GM23338 (cell line): Measurements from ENCODE around the gene RBM19.

Experiments
- CREB1 ChIP-seq: fragments of 250-450 bp; sonication (Bioruptor Pico); IDR thresholded peaks from 2 replicates; pipeline ENCODE4 v1.5.0; 2020; ENCODE audit warnings: low read depth, mild to moderate bottlenecking, moderate library complexity
- EZH2 ChIP-seq: fragments of 200-600 bp; sonication (generic); IDR thresholded peaks from one replicate; pipeline ENCODE4 v1.8.0; 2017; ENCODE audit warnings: antibody characterized with exemption, mild to moderate bottlenecking, low read depth; ENCODE audit not compliant: unreplicated experiment
- EZH2phosphoT487 ChIP-seq: fragments of 200-600 bp; sonication (generic); IDR thresholded peaks from one replicate; pipeline ENCODE4 v1.8.1; 2018; ENCODE audit warnings: antibody characterized with exemption; ENCODE audit not compliant: unreplicated experiment
- JUNB ChIP-seq: IDR thresholded peaks from one replicate; pipeline ENCODE4 v1.6.1; 2016; ENCODE audit warnings: antibody characterized with exemption; ENCODE audit not compliant: unreplicated experiment
- NANOG ChIP-seq: IDR thresholded peaks from 2 replicates; pipeline ENCODE4 v1.6.1; 2016; ENCODE audit warnings: antibody characterized with exemption, borderline replicate concordance
- POLR2AphosphoS5 ChIP-seq: IDR thresholded peaks from 2 replicates; pipeline ENCODE4 v1.6.1; 2016; ENCODE audit warnings: antibody characterized with exemption, low read depth
- STAT1 ChIP-seq: IDR thresholded peaks from one replicate; pipeline ENCODE4 v1.6.1; 2016; ENCODE audit warnings: antibody characterized with exemption; ENCODE audit not compliant: unreplicated experiment
- ZNF114 ChIP-seq: fragments of 250-450 bp; sonication (Bioruptor Pico); IDR thresholded peaks from 2 replicates; pipeline ENCODE4 v1.5.0; 2020; ENCODE audit warnings: mild to moderate bottlenecking, moderate library complexity
- ZNF331 ChIP-seq: fragments of 250-450 bp; sonication (Bioruptor Pico); IDR thresholded peaks from 2 replicates; pipeline ENCODE4 v1.5.0; 2020; ENCODE audit warnings: low read depth, mild to moderate bottlenecking, moderate library complexity
- TF ChIP-seq, protein P1 (sequence below), 2 experiments: fragments of 200-600 bp in 1 of 2; sonication (generic) in 1 of 2; conservative IDR thresholded peaks; 2 replicates each; pipeline versions ENCODE4 v1.5.1 to v1.6.1; 2016 to 2017; ENCODE audit warnings: antibody characterized with exemption in 2 of 2, low read depth in 2 of 2, mild to moderate bottlenecking in 2 of 2, moderate library complexity in 1 of 2
- TF ChIP-seq, protein P2 (sequence below): IDR thresholded peaks from one replicate; pipeline ENCODE4 v1.6.1; 2018; ENCODE audit warnings: antibody characterized with exemption; ENCODE audit not compliant: unreplicated experiment
- TF ChIP-seq, protein P3 (sequence below): IDR thresholded peaks from 2 replicates; pipeline ENCODE4 v1.6.1; 2016; ENCODE audit warnings: antibody characterized with exemption
- TF ChIP-seq, protein P4 (sequence below): fragments of 250-450 bp; sonication (Bioruptor Pico); IDR thresholded peaks from 2 replicates; pipeline ENCODE4 v1.5.0; 2020; ENCODE audit warnings: mild to moderate bottlenecking, moderate library complexity

DNA sequence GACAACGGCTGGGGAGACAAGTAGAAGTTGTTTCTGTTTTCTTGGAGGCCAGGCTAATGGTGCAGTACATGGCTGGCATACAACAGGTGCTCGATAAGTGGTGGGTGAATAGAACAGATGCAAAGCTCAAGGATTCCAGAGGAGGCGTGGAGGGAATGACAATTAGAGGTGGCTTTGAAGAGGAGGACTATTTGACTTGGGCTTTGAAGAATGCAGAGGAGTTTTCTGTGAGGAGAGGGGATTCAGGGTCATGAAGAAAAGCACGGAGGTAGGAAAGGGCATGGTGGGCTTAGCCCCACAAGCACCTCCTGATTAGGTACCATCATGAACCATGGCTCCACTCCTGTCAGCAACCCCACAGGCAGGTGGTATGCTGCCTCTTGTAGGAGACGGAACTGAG lies 142.3 kb downstream of the RBM19 start:
- TF ChIP-seq, protein P1, sequence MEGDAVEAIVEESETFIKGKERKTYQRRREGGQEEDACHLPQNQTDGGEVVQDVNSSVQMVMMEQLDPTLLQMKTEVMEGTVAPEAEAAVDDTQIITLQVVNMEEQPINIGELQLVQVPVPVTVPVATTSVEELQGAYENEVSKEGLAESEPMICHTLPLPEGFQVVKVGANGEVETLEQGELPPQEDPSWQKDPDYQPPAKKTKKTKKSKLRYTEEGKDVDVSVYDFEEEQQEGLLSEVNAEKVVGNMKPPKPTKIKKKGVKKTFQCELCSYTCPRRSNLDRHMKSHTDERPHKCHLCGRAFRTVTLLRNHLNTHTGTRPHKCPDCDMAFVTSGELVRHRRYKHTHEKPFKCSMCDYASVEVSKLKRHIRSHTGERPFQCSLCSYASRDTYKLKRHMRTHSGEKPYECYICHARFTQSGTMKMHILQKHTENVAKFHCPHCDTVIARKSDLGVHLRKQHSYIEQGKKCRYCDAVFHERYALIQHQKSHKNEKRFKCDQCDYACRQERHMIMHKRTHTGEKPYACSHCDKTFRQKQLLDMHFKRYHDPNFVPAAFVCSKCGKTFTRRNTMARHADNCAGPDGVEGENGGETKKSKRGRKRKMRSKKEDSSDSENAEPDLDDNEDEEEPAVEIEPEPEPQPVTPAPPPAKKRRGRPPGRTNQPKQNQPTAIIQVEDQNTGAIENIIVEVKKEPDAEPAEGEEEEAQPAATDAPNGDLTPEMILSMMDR (conservative IDR thresholded peaks at IDR 0.05; ENCODE audit: low read depth in 2 of 2) = no peak
- TF ChIP-seq JUNB (no peak), EZH2 (no peak), POLR2AphosphoS5 (no peak), ZNF331 (CRISPR knock-in tag) (no peak), EZH2phosphoT487 (no peak), CREB1 (CRISPR knock-in tag) (no peak), NANOG (no peak), ZNF114 (CRISPR knock-in tag) (no peak), STAT1 (no peak)
- TF ChIP-seq, protein P2, sequence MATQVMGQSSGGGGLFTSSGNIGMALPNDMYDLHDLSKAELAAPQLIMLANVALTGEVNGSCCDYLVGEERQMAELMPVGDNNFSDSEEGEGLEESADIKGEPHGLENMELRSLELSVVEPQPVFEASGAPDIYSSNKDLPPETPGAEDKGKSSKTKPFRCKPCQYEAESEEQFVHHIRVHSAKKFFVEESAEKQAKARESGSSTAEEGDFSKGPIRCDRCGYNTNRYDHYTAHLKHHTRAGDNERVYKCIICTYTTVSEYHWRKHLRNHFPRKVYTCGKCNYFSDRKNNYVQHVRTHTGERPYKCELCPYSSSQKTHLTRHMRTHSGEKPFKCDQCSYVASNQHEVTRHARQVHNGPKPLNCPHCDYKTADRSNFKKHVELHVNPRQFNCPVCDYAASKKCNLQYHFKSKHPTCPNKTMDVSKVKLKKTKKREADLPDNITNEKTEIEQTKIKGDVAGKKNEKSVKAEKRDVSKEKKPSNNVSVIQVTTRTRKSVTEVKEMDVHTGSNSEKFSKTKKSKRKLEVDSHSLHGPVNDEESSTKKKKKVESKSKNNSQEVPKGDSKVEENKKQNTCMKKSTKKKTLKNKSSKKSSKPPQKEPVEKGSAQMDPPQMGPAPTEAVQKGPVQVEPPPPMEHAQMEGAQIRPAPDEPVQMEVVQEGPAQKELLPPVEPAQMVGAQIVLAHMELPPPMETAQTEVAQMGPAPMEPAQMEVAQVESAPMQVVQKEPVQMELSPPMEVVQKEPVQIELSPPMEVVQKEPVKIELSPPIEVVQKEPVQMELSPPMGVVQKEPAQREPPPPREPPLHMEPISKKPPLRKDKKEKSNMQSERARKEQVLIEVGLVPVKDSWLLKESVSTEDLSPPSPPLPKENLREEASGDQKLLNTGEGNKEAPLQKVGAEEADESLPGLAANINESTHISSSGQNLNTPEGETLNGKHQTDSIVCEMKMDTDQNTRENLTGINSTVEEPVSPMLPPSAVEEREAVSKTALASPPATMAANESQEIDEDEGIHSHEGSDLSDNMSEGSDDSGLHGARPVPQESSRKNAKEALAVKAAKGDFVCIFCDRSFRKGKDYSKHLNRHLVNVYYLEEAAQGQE = no peak
- TF ChIP-seq, protein P3, sequence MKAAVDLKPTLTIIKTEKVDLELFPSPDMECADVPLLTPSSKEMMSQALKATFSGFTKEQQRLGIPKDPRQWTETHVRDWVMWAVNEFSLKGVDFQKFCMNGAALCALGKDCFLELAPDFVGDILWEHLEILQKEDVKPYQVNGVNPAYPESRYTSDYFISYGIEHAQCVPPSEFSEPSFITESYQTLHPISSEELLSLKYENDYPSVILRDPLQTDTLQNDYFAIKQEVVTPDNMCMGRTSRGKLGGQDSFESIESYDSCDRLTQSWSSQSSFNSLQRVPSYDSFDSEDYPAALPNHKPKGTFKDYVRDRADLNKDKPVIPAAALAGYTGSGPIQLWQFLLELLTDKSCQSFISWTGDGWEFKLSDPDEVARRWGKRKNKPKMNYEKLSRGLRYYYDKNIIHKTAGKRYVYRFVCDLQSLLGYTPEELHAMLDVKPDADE = no peak
- TF ChIP-seq, protein P4, sequence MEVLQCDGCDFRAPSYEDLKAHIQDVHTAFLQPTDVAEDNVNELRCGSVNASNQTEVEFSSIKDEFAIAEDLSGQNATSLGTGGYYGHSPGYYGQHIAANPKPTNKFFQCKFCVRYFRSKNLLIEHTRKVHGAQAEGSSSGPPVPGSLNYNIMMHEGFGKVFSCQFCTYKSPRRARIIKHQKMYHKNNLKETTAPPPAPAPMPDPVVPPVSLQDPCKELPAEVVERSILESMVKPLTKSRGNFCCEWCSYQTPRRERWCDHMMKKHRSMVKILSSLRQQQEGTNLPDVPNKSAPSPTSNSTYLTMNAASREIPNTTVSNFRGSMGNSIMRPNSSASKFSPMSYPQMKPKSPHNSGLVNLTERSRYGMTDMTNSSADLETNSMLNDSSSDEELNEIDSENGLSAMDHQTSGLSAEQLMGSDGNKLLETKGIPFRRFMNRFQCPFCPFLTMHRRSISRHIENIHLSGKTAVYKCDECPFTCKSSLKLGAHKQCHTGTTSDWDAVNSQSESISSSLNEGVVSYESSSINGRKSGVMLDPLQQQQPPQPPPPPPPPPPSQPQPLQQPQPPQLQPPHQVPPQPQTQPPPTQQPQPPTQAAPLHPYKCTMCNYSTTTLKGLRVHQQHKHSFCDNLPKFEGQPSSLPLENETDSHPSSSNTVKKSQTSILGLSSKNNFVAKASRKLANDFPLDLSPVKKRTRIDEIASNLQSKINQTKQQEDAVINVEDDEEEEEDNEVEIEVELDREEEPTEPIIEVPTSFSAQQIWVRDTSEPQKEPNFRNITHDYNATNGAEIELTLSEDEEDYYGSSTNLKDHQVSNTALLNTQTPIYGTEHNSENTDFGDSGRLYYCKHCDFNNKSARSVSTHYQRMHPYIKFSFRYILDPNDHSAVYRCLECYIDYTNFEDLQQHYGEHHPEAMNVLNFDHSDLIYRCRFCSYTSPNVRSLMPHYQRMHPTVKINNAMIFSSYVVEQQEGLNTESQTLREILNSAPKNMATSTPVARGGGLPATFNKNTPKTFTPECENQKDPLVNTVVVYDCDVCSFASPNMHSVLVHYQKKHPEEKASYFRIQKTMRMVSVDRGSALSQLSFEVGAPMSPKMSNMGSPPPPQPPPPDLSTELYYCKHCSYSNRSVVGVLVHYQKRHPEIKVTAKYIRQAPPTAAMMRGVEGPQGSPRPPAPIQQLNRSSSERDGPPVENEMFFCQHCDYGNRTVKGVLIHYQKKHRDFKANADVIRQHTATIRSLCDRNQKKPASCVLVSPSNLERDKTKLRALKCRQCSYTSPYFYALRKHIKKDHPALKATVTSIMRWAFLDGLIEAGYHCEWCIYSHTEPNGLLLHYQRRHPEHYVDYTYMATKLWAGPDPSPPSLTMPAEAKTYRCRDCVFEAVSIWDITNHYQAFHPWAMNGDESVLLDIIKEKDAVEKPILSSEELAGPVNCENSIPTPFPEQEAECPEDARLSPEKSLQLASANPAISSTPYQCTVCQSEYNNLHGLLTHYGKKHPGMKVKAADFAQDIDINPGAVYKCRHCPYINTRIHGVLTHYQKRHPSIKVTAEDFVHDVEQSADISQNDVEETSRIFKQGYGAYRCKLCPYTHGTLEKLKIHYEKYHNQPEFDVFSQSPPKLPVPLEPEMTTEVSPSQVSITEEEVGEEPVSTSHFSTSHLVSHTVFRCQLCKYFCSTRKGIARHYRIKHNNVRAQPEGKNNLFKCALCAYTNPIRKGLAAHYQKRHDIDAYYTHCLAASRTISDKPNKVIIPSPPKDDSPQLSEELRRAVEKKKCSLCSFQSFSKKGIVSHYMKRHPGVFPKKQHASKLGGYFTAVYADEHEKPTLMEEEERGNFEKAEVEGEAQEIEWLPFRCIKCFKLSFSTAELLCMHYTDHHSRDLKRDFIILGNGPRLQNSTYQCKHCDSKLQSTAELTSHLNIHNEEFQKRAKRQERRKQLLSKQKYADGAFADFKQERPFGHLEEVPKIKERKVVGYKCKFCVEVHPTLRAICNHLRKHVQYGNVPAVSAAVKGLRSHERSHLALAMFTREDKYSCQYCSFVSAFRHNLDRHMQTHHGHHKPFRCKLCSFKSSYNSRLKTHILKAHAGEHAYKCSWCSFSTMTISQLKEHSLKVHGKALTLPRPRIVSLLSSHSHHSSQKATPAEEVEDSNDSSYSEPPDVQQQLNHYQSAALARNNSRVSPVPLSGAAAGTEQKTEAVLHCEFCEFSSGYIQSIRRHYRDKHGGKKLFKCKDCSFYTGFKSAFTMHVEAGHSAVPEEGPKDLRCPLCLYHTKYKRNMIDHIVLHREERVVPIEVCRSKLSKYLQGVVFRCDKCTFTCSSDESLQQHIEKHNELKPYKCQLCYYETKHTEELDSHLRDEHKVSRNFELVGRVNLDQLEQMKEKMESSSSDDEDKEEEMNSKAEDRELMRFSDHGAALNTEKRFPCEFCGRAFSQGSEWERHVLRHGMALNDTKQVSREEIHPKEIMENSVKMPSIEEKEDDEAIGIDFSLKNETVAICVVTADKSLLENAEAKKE (CRISPR knock-in tag) = no peak
